K562 (cell line): ENCODE data around the gene HRH1. TPM values are rescaled to one million over a fixed set of nuclear protein-coding genes. Genes with fewer than 3 reads are reported as not detected.

ENCODE experiments used
- CBX8 ChIP-seq: fragments of 200-600 bp; sonication (generic); IDR thresholded peaks from 2 replicates; pipeline ENCODE4 v1.6.1; 2012; ENCODE audit warnings: borderline replicate concordance, mixed run types, low read depth, mild to moderate bottlenecking, moderate library complexity, mixed read lengths, low read length, control low read depth, inconsistent platforms; ENCODE audit not compliant: poor library complexity, severe bottlenecking; ENCODE audit errors: extremely low read depth
- CHD4 ChIP-seq: fragments of 200-600 bp; sonication (generic); IDR thresholded peaks from 3 replicates; pipeline ENCODE4 v1.6.1; 2012; ENCODE audit warnings: low read depth, mild to moderate bottlenecking, mixed read lengths, low read length, inconsistent platforms; ENCODE audit not compliant: insufficient read depth, insufficient replicate concordance, poor library complexity, severe bottlenecking
- CREBBP ChIP-seq: IDR thresholded peaks from one replicate; pipeline ENCODE4 v1.6.1; 2012; ENCODE audit warnings: low read depth, mild to moderate bottlenecking, control low read depth, inconsistent platforms, low read length
- LEF1 ChIP-seq: fragments of 450-650 bp; IDR thresholded peaks from 2 replicates; pipeline ENCODE4 v1.6.1; 2016; ENCODE audit warnings: mild to moderate bottlenecking
- NR4A1 ChIP-seq, 2 experiments: fragments of 250-450 bp in 1 of 2; fragments of 450-650 bp in 1 of 2; sonication (Bioruptor Pico) in 1 of 2; IDR thresholded peaks; 2 replicates each; pipeline versions ENCODE4 v1.4.0 to v1.6.1; 2016 to 2020; ENCODE audit warnings: mild to moderate bottlenecking in 2 of 2, missing compliant biosample characterization in 1 of 2, missing genetic modification characterization in 1 of 2, moderate library complexity in 1 of 2
- POLR3A ChIP-seq: IDR thresholded peaks from 2 replicates; pipeline ENCODE4 v1.6.1; 2011; ENCODE audit warnings: borderline replicate concordance, mild to moderate bottlenecking, moderate library complexity; ENCODE audit not compliant: insufficient read length, insufficient read depth; ENCODE audit errors: extremely low read depth
- RBM15 ChIP-seq: fragments of 200-400 bp; formaldehyde crosslinking; IDR thresholded peaks from 2 replicates; pipeline ENCODE4 v1.6.1; 2018; ENCODE audit warnings: mild to moderate bottlenecking, low read length, moderate library complexity; ENCODE audit not compliant: insufficient read depth
- SIN3B ChIP-seq: fragments of 450-650 bp; IDR thresholded peaks from 2 replicates; pipeline ENCODE4 v1.6.1; 2017; ENCODE audit warnings: low read depth, mild to moderate bottlenecking, moderate library complexity
- YBX1 ChIP-seq: fragments of 450-650 bp; IDR thresholded peaks from 2 replicates; pipeline ENCODE4 v1.7.1; 2016; ENCODE audit warnings: mild to moderate bottlenecking
- YY1 ChIP-seq, 3 experiments: IDR thresholded peaks; 2 replicates each; pipeline ENCODE4 v1.6.1; 2011; ENCODE audit warnings: low read length in 2 of 3, mild to moderate bottlenecking in 2 of 3, moderate library complexity in 2 of 3, borderline replicate concordance in 1 of 3, control low read depth in 1 of 3, low read depth in 1 of 3; ENCODE audit not compliant: insufficient read depth in 3 of 3, insufficient replicate concordance in 2 of 3, control insufficient read depth in 1 of 3, insufficient read length in 1 of 3; ENCODE audit errors: extremely low read depth in 1 of 3
- ZBTB9 ChIP-seq: fragments of 450-650 bp; formaldehyde crosslinking; IDR thresholded peaks from 2 replicates; pipeline ENCODE4 v1.4.0; 2020; ENCODE audit warnings: mild to moderate bottlenecking, moderate library complexity
- ZNF274 ChIP-seq: IDR thresholded peaks from 2 replicates; pipeline ENCODE4 v1.6.1; 2011; ENCODE audit warnings: low read depth, mild to moderate bottlenecking, low read length, moderate library complexity, borderline replicate concordance
- polyA plus RNA-seq, 8 experiments: library from polyadenylated mRNA; depleted of rRNA in 4 of 8; stranded (reverse) in 5 of 8; unstranded in 3 of 8; fragments of >200 nt; fragmentation: Nextera tagmentation in 2 of 8; fragmentation: Illumina TruSeq in 1 of 8; extraction: Ambion mirVana in 2 of 8; extraction: Trizol in 1 of 8; gene quantifications; 2 replicates each; pipeline versions ENCODE4 v1.2.1 to v1.2.3, GENCODE V29; 2011 to 2014; ENCODE audit warnings: inconsistent platforms in 1 of 8, missing spikeins in 1 of 8
- total RNA-seq, 7 experiments: library from RNA; depleted of rRNA in 6 of 7; stranded (reverse); fragments of >200 nt in 6 of 7; fragmentation: Illumina TruSeq in 2 of 7; extraction: Trizol in 2 of 7; gene quantifications; 2 replicates each; pipeline versions ENCODE4 v1.2.1 to v1.2.3, GENCODE V29; 2011 to 2021; ENCODE audit warnings: low replicate concordance in 1 of 7
- TF ChIP-seq, protein P1 (sequence below): fragments of 250-450 bp; sonication (Bioruptor Pico); IDR thresholded peaks from 2 replicates; pipeline ENCODE4 v1.8.0; 2021; ENCODE audit warnings: borderline replicate concordance, mild to moderate bottlenecking, moderate library complexity; ENCODE audit not compliant: poor library complexity, severe bottlenecking
- TF ChIP-seq, protein P2 (sequence below): fragments of 450-650 bp; conservative IDR thresholded peaks from 2 replicates; pipeline ENCODE4 v1.6.1; 2016; ENCODE audit warnings: missing genetic modification characterization, low read depth, mild to moderate bottlenecking, control low read depth, missing compliant biosample characterization

The HRH1 gene
- total and polyA plus RNA-seq, 9 of the 15 experiments (the other 6 are each of a cell fraction or from before 2014, with no cell fraction given) = 0.03 to 0.15 (median 0.06) TPM; not detected in 1

DNA sequence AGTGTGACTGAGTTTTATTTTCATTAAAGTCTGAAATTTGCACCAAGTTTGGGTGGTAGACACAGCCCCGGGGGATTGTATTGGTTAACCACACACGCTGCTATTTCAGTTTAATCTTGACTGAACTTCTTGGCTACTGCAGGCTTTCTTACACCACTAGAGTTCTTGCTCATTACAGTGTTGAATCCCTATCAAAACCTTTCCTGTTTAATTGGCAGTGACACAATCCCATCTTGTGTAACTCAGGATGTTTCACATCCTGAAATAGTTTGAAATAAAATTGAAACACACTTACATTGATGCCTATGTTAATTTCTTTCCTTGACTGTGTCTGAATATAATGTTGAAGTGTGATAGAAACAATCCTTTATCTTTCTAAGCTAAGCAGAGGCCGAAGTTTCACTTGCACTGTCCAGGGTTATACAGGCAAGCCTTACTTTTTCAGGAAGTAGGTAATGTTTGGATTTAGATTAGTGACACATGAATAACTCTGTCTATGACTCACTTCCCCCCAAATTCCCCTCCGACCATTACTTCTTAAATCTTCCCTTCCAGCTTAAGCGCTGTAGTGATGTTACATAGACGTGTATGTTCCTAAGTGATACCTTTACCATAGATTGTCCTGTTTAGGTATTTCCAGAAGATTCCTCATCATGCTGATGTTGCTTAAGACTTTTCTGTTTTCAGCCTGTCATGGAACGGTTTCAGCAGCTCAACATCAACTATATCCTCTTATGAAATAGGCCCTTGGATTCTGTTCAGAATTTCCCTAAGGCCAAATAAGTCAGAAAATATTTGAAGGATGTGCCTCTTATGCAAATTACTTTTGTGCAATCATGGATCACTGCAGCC, 134.7 kb downstream of the HRH1 start (continued):
- TF ChIP-seq, protein P1, sequence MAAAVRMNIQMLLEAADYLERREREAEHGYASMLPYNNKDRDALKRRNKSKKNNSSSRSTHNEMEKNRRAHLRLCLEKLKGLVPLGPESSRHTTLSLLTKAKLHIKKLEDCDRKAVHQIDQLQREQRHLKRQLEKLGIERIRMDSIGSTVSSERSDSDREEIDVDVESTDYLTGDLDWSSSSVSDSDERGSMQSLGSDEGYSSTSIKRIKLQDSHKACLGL (CRISPR knock-in tag) = no peak
- TF ChIP-seq CREBBP (no peak), NR4A1 (CRISPR knock-in tag; IDR thresholded peaks at IDR 0.05) (no peak), NR4A1 (tag; IDR thresholded peaks at IDR 0.05) (no peak), POLR3A (no peak), YBX1 (no peak), YY1 (IDR thresholded peaks at IDR 0.05; ENCODE audit: borderline replicate concordance in 1 of 3, control insufficient read depth in 1 of 3, extremely low read depth in 1 of 3, insufficient read depth in 3 of 3, insufficient read length in 1 of 3, insufficient replicate concordance in 2 of 3, low read depth in 1 of 3, low read length in 2 of 3) (no peak), SIN3B (no peak), RBM15 (no peak), ZBTB9 (CRISPR knock-in tag) (no peak), ZNF274 (no peak), CHD4 (peak; percentile 31), LEF1 (peak; percentile 62), CBX8 (no peak)
- TF ChIP-seq, protein P2, sequence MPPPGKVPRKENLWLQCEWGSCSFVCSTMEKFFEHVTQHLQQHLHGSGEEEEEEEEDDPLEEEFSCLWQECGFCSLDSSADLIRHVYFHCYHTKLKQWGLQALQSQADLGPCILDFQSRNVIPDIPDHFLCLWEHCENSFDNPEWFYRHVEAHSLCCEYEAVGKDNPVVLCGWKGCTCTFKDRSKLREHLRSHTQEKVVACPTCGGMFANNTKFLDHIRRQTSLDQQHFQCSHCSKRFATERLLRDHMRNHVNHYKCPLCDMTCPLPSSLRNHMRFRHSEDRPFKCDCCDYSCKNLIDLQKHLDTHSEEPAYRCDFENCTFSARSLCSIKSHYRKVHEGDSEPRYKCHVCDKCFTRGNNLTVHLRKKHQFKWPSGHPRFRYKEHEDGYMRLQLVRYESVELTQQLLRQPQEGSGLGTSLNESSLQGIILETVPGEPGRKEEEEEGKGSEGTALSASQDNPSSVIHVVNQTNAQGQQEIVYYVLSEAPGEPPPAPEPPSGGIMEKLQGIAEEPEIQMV (tag) = no peak
